SU-DHL-6 (cell line): ENCODE results near the gene PER3.
"Not testable (repeated sequence)": the region's sequence is repeated elsewhere in the genome, so short reads cannot be mapped to it uniquely, and the experiment has no call there.

Experiments
- H2AFZ ChIP-seq: fragments of 200-600 bp; sonication (generic); 2 replicates; pipeline ENCODE4 v1.6.1; 2014; ENCODE audit warnings: low read depth, mild to moderate bottlenecking, moderate library complexity, mixed read lengths, antibody characterized with exemption, low read length; ENCODE audit not compliant: severe bottlenecking
- H3F3A ChIP-seq: fragments of 200-600 bp; shearing (Covaris generic); 2 replicates; pipeline ENCODE4 v1.6.0; 2016; ENCODE audit warnings: antibody characterized with exemption, mild to moderate bottlenecking; ENCODE audit not compliant: insufficient read depth
- H3K27ac ChIP-seq: fragments of 200-600 bp; sonication (generic); 2 replicates; pipeline ENCODE4 v1.5.1; 2016; ENCODE audit warnings: low read depth, mild to moderate bottlenecking, low read length, moderate library complexity, mixed read lengths
- H3K27me3 ChIP-seq: fragments of 200-600 bp; sonication (generic), shearing (Covaris generic); 2 replicates; pipeline ENCODE4 v1.6.0; 2014; ENCODE audit warnings: mild to moderate bottlenecking, low read length
- H3K36me3 ChIP-seq: fragments of 200-600 bp; sonication (generic); 2 replicates; pipeline ENCODE4 v1.6.1; 2014; ENCODE audit warnings: mild to moderate bottlenecking, low read length, mixed read lengths
- H3K4me2 ChIP-seq: fragments of 300-600, 200-600 bp; shearing (Covaris generic), sonication (generic); 2 replicates; pipeline ENCODE4 v1.6.0; 2014; ENCODE audit warnings: low read length, low read depth, mild to moderate bottlenecking; ENCODE audit not compliant: poor library complexity, severe bottlenecking
- H3K4me3 ChIP-seq: fragments of 200-600 bp; sonication (generic); 2 replicates; pipeline ENCODE4 v1.5.1; 2014; ENCODE audit warnings: antibody characterized with exemption, low read length, mild to moderate bottlenecking, mixed read lengths; ENCODE audit not compliant: insufficient read depth, poor library complexity, severe bottlenecking
- H3K79me2 ChIP-seq: fragments of 200-600 bp; sonication (generic); 2 replicates; pipeline ENCODE4 v1.6.1; 2014; ENCODE audit warnings: mild to moderate bottlenecking, low read length, moderate library complexity; ENCODE audit not compliant: insufficient read depth
- H3K9ac ChIP-seq: fragments of 200-600 bp; sonication (generic); 2 replicates; pipeline ENCODE4 v1.7.0; 2014; ENCODE audit warnings: mild to moderate bottlenecking, low read length
- H3K9me2 ChIP-seq: fragments of 200-600 bp; sonication (generic); replicated peaks from 2 replicates; pipeline ENCODE4 v1.6.1; 2014; ENCODE audit warnings: low read length; ENCODE audit not compliant: insufficient read depth
- H3K9me3 ChIP-seq: fragments of 200-600 bp; sonication (generic); 2 replicates; pipeline ENCODE4 v1.6.1; 2014; ENCODE audit warnings: low read length, mixed read lengths; ENCODE audit not compliant: insufficient read depth
- H4K20me1 ChIP-seq: fragments of 200-600 bp; sonication (generic); 2 replicates; pipeline ENCODE4 v1.6.1; 2014; ENCODE audit warnings: low read depth, mild to moderate bottlenecking, antibody characterized with exemption, low read length, moderate library complexity, mixed read lengths
- CTCF ChIP-seq: fragments of 200-600 bp; sonication (generic); IDR thresholded peaks from one replicate; pipeline ENCODE4 v1.5.1; 2017; ENCODE audit warnings: antibody characterized with exemption, mild to moderate bottlenecking, low read length, moderate library complexity; ENCODE audit not compliant: insufficient read depth, poor library complexity, severe bottlenecking
- EZH2phosphoT487 ChIP-seq: fragments of 200-600 bp; sonication (generic), shearing (Covaris generic); conservative IDR thresholded peaks from 2 replicates; pipeline ENCODE4 v1.6.1; 2018; ENCODE audit warnings: mild to moderate bottlenecking, antibody characterized with exemption, low read length, moderate library complexity, mixed read lengths

Gene PER3

DNA sequence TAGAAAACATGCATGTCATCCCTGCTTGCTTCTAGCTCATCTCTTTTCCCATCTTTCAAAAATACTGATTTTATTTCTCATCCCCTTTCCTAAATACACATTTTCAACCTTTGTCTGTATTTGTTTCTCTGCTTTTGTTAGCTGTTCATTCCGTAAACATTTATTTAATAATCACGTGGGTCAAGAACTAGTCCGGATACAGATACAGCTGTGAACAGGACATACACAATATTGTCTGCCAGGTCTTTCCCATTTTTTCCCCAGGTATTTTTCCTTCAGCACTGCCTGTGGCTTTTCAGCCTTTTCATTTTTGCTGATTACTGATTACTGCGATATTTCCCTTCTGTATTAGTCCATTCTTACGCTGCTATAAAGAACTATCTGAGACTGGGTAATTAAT, 5.7 kb downstream of the PER3 start:
- Histone ChIP-seq H3K9me3 (peaks cover 17% of the 10 kb centered on the region; the same call in 1 of the 2 replicates), H3K4me2 (no peak overlapping the region), H2AFZ (no peak overlapping the region), H3K9me2 (no peaks in the 10 kb centered on the region), H3F3A (0 out of 2 replicates have a peak, but pooled peaks cover 5% of the 10 kb centered on the region), H3K27ac (no peak overlapping the region), H3K4me3 (no peak overlapping the region), H4K20me1 (no peaks in the 10 kb centered on the region), H3K27me3 (no peaks in the 10 kb centered on the region), H3K9ac (no peak overlapping the region), H3K36me3 (peaks cover 18% of the 10 kb centered on the region), H3K79me2 (no peaks in the 10 kb centered on the region)
- TF ChIP-seq CTCF (no peak), EZH2phosphoT487 (no peak)

GRCh38 chr1:7791027-7791426, 6.9 kb downstream of the PER3 start:
- not testable (repeated sequence) for H3K4me3 ChIP-seq, H4K20me1 ChIP-seq

GRCh38 chr1:7795406-7795805, 11.3 kb downstream of the PER3 start:
- Histone ChIP-seq H3K9ac (no peak overlapping the region), H3F3A (no peaks in the 10 kb centered on the region), H4K20me1 (no peaks in the 10 kb centered on the region), H3K4me3 (no peak overlapping the region), H3K27me3 (no peaks in the 10 kb centered on the region), H3K79me2 (no peaks in the 10 kb centered on the region), H3K27ac (no peak overlapping the region), H3K9me3 (peaks cover 9% of the 10 kb centered on the region; the same call in 1 of the 2 replicates), H2AFZ (no peak overlapping the region), H3K9me2 (no peaks in the 10 kb centered on the region), H3K4me2 (no peak overlapping the region), H3K36me3 (peaks cover 4% of the 10 kb centered on the region; the same call in 1 of the 2 replicates)
- TF ChIP-seq EZH2phosphoT487 (no peak), CTCF (no peak)

More at GRCh38 chr1:7791027-7791426, 6.9 kb downstream of the PER3 start:
- not testable (repeated sequence) for H3K9ac ChIP-seq, H3K27ac ChIP-seq, H3F3A ChIP-seq, H2AFZ ChIP-seq, H3K79me2 ChIP-seq, H3K9me2 ChIP-seq, H3K4me2 ChIP-seq, H3K27me3 ChIP-seq
- Histone ChIP-seq H3K36me3 (peaks cover 18% of the 10 kb centered on the region), H3K9me3 (peaks cover 17% of the 10 kb centered on the region; the same call in 1 of the 2 replicates)

DNA sequence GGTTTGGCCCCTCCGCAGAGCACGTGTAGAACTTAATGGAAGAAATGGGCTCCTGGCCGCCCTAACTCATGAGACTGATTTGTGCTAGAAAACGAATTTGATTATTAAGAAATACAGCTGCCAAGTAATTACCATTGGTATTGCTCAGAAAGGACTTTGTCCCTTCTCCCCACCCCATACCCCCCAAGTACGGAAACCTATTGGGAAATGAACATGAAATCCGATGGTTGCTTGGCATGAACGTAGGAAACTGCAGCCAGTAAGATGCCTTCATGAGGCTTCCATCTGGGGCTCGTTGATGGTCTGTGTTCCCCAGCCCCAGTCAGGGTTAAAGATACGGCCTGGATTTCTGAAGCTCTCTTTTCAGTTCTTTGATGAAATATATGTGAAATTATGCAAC, 21.4 kb downstream of the PER3 start:
- no peak overlapping the region for H3K4me3 ChIP-seq
- no peak overlapping the region for H2AFZ ChIP-seq
- H3K9me2 ChIP-seq = no peaks in the 10 kb centered on the region
- H3K79me2 ChIP-seq = no peaks in the 10 kb centered on the region
- H3K27ac ChIP-seq = no peak overlapping the region
- H3K27me3 ChIP-seq = no peaks in the 10 kb centered on the region
- H3K4me2 ChIP-seq = no peak overlapping the region
- no peaks in the 10 kb centered on the region for H4K20me1 ChIP-seq
- H3F3A ChIP-seq = no peaks in the 10 kb centered on the region
- H3K9ac ChIP-seq = no peak overlapping the region
- TF ChIP-seq EZH2phosphoT487 (no peak), CTCF (no peak)
- no peaks in the 10 kb centered on the region for H3K9me3 ChIP-seq
- H3K36me3 ChIP-seq = peaks cover 2% of the 10 kb centered on the region; the same call in 1 of the 2 replicates
